Measurements from ENCODE around the gene GPR108.

GPR108 gene

DNA sequence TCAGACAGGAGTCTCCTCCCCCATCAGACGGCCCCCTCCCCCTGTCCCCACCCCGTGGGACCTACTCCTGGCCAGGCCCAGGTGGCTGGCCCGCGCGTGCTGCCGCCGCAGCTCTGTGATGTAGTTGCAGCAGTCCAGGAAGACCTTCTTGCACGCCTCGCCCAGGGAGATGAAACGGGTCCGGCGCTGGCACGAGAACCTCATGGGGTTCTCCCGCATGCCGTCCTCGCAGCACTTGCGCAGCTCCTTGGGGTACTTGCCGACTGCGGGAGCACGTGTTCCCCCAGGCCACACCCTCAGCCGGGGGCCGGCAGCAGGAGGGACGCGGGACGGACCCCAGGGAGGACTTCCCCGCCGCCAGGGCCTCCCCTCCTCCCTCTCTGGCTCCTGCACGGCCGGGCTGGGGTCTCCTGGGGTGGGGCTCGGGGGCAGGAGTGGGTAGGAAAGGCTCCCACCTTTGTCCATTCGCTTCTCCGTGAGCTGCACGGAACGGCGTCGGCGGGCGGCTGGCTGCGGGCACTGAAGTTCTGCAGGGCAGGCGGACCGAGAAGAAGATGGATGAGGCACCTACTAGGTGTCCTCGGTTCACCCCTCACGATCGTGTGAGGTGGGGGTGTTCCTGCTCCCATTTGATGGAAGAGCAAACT, 30.2 kb downstream of the GPR108 start:
- no peak for DNase-seq (ENCODE audit: low spot score)

- DNase-seq (ENCODE audit: low spot score): no peak
These were observed 30.8 kb downstream of the GPR108 start for GRCh38 chr19:6706633-6706958.

GRCh38 chr19:6705931-6706632, 31.3 kb downstream of the GPR108 start:
- no peak for DNase-seq (ENCODE audit: low spot score)

- no peak for DNase-seq (ENCODE audit: low spot score)
These were observed 36.6 kb downstream of the GPR108 start for GRCh38 chr19:6700586-6701316.

- DNase-seq (ENCODE audit: low spot score): no peak
These were observed 37.4 kb downstream of the GPR108 start for GRCh38 chr19:6699935-6700334.

DNA sequence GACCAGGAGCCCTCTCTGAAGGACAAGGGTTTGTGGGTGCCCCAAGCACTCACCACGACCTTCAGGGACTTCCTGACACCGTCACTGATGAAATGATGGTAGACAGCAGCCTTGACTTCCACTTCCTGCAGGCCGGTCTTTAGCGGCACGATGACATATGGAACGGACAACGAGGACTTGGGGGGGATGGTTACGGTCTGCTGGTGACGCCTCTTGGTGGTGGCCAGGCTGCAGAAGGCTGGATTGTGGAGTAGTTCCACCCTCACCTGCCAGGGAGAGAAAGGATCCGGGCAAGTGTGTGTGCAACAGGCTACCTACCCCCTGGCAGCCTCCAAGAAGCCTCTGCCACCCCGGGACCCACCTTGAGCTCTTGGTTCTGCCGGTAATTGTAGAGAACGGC, 40.1 kb downstream of the GPR108 start:
- no peak for DNase-seq (ENCODE audit: low spot score)

- no peak for DNase-seq (ENCODE audit: low spot score)
These were observed 41.0 kb downstream of the GPR108 start for GRCh38 chr19:6696239-6696820.

GRCh38 chr19:6694147-6694815, 43.1 kb downstream of the GPR108 start:
- DNase-seq (ENCODE audit: low spot score): no peak

GRCh38 chr19:6693681-6694080, 43.7 kb downstream of the GPR108 start:
- no peak for DNase-seq (ENCODE audit: low spot score)

GRCh38 chr19:6693056-6693471, 44.3 kb downstream of the GPR108 start:
- DNase-seq (ENCODE audit: low spot score): no peak

DNA sequence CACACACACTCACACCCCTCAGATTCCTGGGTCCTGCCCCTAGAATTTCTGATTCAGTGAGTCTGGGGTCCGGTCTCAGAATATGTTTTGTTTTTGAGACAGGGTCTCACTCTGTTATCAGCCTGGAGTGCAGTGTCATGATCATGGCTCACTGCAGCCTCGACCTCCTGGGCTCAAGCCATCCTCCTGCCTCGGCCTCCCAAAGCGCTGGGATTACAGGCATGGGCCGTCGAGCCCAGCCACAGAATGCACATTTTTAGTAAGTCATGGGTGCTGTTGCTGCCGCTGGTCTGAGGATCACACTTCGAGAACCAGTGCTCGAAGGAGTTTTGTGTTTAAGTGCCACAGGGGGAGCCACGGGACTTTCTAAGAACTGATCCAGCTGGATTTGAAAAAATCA, 45.4 kb downstream of the GPR108 start:
- no peak for DNase-seq (ENCODE audit: low spot score)

DNA sequence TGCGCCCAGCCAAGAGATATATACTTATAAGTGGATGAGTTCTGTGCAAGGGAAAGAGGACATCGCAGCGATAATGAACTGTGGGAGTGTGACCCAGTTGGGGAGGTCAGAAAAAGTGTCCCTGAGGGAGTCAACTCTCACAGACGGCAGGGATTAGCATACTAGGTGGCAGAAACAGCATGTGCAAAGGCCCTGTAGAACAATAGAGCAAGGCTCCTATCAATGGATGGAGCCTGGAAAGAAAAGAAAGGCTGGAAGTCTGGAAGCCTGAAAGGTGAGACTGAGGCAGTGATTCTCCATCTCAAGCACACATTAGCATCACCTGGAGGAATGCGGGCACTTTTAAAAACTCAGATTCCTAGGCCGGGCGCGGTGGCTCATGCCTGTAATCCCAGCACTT, 46.0 kb downstream of the GPR108 start:
- DNase-seq (ENCODE audit: low spot score): no peak

GRCh38 chr19:6690160-6690885, 47.1 kb downstream of the GPR108 start:
- DNase-seq (ENCODE audit: low spot score): no peak

GRCh38 chr19:6687114-6687513, 50.3 kb downstream of the GPR108 start:
- DNase-seq (ENCODE audit: low spot score): no peak

GRCh38 chr19:6686628-6686975, 50.8 kb downstream of the GPR108 start:
- no peak for DNase-seq (ENCODE audit: low spot score)

DNA sequence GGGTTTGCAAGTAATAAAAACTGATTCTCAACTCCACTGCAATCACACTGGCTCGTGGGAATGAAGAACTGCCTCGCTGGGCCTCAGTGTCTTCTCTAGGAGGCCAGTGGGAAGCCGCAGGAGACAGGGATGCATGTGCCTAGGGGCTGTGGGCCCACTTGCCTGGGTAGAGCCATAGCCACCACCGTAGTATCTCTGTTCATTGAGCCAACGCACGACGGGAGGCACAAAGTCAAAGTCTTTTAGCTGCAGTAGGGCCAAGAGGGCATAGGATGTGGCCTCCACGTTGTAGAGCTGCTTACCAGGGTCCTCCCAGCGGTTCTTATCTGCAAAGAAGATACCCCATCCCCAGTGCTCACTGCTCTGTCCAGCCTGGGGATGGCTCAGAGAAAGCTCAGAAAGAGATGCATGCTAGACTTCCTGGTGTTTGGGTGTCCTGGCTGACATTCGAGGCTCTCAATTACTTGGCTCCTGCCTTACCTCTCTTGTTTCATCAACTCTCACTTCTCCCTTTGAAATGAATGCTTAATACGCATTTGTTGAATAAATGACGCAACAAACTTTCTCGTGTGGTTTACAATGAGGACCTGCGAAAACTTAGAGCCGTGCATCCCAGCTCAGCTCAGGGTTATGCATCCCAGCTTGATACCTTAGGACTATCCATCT, 51.3 kb downstream of the GPR108 start:
- DNase-seq (ENCODE audit: low spot score): no peak

DNA sequence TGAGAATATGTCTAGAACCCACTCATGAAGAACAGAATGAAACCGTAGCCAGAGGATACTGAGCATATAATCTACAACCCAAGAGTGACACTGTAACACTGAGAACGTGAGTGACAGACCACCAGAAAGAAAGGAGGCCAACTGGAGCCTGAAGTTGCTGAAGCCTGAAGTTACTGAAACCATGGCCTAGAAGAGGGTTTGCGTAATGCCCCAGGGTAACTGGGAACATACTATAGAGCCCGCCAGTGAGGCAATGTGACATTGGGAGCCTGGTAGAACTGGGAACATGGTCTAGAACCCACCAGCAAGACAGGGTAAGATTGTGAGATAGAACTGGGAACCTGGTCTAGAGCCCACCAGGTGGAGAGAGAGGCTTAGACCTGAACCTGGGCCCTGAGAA, 51.9 kb downstream of the GPR108 start:
- no peak for DNase-seq (ENCODE audit: low spot score)

GRCh38 chr19:6683971-6684370, 53.4 kb downstream of the GPR108 start:
- no peak for DNase-seq (ENCODE audit: low spot score)

DNA sequence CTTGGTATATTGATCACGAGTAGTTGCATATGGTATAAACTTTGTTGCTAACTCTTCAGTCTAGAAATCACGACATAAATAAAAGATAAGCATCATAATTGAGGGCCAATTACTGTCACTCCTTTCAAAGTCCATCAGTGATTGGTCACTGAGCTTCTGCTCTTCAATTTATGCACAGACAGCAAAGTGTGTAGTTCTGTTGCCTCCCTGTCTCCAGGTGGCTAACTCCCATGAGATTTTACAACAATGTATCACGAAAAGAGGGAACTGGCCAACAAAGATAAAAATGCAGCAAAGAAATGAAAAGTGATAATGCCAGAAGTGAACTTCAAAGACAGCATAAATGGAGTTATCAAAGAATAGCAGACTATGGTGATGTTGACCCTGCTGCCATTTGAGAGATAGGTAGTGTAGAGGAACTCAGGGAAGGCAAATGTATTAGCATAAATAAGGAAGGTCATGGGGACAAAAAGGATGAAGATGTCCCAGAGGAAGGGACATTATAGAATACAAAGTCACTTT, 54.7 kb downstream of the GPR108 start:
- DNase-seq (ENCODE audit: low spot score): no peak

GRCh38 chr19:6680141-6680540, 57.2 kb downstream of the GPR108 start:
- no peak for DNase-seq (ENCODE audit: low spot score)
